HG02852 (cell line): ENCODE measurements around the gene FAM184A.

Source experiments
- ATAC-seq: cut with Tn5 transposase; IDR thresholded peaks from one replicate; pipeline ENCODE4 v1.9.1; 2021; ENCODE audit warnings: mild to moderate bottlenecking, moderate library complexity; ENCODE audit not compliant: unreplicated experiment

FAM184A gene

GRCh38 chr6:118917546-118918328 lies 160.7 kb downstream of the FAM184A start:
- no peak for ATAC-seq

DNA sequence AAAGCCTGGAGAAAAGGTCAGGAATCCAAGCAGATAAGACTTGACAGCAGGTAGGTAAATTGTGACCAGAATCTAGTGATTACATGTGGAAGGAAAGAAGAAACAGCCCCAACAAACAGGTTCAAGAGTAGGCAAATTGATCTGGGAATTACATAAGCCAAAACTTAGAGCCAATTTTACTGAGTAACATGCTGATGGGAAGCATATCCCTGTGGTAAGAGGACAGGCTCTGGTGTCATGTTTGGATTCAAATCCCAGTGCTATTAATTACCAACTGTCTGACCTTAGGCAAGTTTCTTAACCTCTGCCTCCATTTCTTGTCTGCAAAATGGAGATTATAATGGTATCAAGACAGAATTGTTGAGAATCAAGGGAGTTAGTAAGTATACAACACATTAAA lies 163.9 kb downstream of the FAM184A start:
- no peak for ATAC-seq

DNA sequence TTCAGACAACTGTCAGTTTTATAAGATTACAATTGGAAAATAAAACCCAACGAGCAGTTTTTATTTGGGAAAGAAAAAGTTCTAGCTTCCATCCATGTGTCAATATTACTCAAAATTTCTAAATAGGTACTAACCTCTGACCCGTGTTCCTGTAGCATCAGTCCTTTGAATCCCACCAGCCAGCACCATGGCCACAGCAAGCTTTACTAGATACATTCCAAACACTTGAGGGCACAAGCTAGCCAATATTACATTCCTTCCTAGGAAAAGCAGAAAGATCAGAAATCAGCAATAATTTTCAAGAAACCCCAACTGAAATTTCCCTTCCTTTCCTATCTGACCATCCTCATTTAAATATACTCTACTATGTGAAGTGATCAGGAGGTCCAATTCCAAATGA lies 165.3 kb downstream of the FAM184A start:
- no peak for ATAC-seq

- ATAC-seq = no peak
Measured at GRCh38 chr6:118912646-118913045, 165.8 kb downstream of the FAM184A start.
